ENCODE results near the gene CDK11A. TPM values are rescaled to one million over a fixed set of nuclear protein-coding genes. Genes with fewer than 3 reads are reported as not detected.
"Not testable (repeated sequence)": the region's sequence is repeated elsewhere in the genome, so short reads cannot be mapped to it uniquely, and the experiment has no call there.

The CDK11A gene
- total RNA-seq, 1 donor = 27.9 TPM

DNA sequence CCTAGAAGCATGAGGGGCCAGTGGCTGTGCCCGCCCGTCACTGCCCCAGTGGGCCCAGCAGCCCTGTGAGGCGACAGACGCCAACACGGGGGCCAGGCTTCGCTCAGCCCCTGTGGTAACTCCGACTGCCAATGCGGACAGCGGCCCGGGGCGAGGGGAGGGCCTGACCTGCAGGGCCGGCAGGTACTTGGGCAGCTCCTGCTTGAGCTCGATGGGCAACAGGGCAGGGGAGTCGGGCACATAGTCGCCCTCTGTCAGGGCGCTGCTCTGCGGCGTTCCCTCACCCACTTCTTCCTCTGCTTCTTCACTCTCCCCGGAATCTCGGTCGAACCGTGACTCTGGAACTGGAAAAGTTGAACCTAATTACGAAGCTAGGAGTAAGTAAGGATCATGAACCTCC, 16.9 kb downstream of the CDK11A start:
- H3K4me1 ChIP-seq (ENCODE audit: insufficient read depth, low read length); H3K4me3 ChIP-seq (ENCODE audit: low read length); H3K27me3 ChIP-seq (ENCODE audit: insufficient read depth, low read length); H3K9me3 ChIP-seq (ENCODE audit: low read depth, low read length): not testable (repeated sequence)

DNA sequence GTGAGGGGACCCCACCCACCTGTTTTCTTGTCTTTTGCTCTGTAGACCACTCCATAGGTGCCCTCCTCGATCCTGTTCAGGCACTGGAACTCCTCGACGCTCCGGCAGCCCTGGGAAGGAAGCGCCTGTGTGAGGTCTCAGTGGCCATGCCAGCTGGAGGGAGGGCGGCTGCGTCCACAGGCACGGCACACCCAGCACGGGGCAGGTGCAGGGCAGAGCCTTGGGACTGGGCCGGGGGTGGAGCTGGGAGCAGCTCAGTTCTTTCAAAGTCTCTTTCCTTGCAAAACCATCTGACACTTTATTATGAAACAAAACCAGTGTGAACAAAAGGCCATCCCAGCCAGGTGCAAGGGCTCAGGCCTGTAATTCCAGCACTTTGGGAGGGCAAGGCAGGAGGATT, 18.5 kb downstream of the CDK11A start:
- not testable (repeated sequence) for H3K4me1 ChIP-seq (ENCODE audit: insufficient read depth, low read length); H3K4me3 ChIP-seq (ENCODE audit: low read length); H3K9me3 ChIP-seq (ENCODE audit: low read depth, low read length); H3K27me3 ChIP-seq (ENCODE audit: insufficient read depth, low read length)

DNA sequence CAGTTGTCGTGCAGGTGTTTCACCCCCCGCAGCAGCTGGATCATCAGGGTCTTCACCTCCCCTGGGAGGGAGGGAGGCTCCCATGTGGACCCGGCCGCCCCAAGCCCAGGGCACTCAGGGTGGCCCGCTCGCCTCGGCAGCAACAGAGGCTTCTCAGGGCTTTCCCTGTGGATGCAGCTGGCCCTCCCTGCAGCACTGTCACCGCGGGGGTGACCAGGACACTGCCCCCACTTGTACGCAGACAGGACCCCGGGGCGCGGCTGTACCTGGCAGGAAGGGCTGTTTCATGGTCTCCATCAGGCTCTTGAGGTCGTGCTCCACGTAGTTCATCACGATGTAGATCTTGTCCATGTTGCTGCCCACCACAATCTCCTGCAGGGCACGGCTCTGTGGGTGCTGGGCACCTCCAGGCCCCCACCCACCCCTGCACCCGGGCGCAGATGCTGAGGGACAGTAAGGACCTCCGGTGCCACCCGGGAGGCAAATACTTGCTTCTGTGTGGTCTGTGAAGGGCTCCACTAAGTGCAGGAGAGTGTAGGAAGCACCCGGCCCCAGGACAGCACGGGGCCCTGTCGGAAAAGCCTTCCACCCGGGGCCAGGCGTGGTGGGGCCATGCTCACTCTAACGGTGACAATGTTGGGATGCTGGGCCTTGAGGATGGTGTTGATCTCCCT, 19.7 kb downstream of the CDK11A start:
- not testable (repeated sequence) for H3K4me3 ChIP-seq (ENCODE audit: low read length); H3K27me3 ChIP-seq (ENCODE audit: insufficient read depth, low read length); H3K4me1 ChIP-seq (ENCODE audit: insufficient read depth, low read length); H3K9me3 ChIP-seq (ENCODE audit: low read depth, low read length)

DNA sequence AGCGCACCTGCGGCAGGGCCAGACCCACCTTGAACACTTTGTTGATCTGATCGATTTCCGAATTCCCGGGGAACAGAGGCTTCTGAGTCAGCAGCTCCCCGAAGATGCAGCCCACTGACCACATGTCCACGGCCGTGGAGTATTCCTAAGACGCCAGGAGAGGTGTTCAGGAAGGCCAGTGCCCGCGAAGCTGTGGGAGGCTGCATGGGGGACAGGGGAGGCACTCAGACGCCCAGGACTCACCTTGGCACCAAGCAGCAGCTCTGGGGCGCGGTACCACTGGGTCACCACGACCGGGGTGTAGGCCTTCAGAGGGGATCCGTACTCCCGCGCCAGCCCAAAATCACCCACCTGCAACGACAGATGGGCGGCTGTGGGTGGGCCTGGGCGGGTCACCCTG, 20.4 kb downstream of the CDK11A start:
- Histone ChIP-seq H3K27me3 (ENCODE audit: insufficient read depth, low read length) (no peaks in the 10 kb centered on the region), H3K4me1 (ENCODE audit: insufficient read depth, low read length) (no peaks in the 10 kb centered on the region), H3K4me3 (ENCODE audit: low read length) (no peak overlapping the region), H3K9me3 (ENCODE audit: low read depth, low read length) (no peaks in the 10 kb centered on the region)

DNA sequence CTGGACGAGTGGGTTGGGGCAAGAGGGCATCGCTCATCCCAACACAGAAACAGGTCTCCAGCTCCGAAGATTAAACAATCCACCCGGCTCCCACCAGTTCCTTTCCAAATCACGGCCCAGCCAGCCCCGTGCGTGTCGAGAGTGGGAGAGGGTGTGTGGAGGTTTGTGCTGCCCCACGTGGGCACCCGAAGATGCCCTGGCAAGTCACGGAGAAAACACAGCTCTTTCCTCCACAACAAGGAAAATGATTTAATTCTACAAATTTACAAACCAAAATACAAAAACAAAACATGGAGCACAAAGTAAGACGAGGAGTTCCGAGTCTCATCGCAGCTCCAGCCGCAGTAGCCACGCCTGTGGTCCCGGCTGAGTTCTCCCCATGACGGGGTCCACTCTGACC, 21.7 kb downstream of the CDK11A start:
- not testable (repeated sequence) for H3K27me3 ChIP-seq (ENCODE audit: insufficient read depth, low read length); H3K9me3 ChIP-seq (ENCODE audit: low read depth, low read length)

DNA sequence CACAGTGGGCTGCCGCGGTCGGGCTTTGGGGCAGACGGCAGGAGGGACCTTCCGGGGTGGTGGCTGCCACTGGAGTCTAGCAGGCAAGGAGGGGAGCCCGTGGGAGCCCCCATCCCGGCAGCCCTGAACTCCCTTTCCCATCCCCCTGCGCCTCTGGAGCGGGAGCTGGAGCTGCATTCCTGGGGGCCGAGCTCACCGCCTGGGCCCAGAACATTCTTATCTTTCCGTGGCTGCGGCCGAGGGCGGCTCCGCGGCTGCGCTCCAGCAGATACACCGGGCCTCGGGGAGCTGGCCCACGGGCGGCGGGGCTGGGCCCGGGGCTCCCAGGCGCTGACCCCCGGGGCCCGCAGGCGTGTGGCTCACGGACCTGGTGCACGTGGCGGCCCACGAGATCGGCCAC, 23.6 kb downstream of the CDK11A start:
- H3K4me3 ChIP-seq (ENCODE audit: low read length); H3K27me3 ChIP-seq (ENCODE audit: insufficient read depth, low read length); H3K9me3 ChIP-seq (ENCODE audit: low read depth, low read length); H3K4me1 ChIP-seq (ENCODE audit: insufficient read depth, low read length): not testable (repeated sequence)

More for the DNA sequence above, 21.7 kb downstream of the CDK11A start:
- not testable (repeated sequence) for H3K4me1 ChIP-seq (ENCODE audit: insufficient read depth, low read length); H3K4me3 ChIP-seq (ENCODE audit: low read length)

DNA sequence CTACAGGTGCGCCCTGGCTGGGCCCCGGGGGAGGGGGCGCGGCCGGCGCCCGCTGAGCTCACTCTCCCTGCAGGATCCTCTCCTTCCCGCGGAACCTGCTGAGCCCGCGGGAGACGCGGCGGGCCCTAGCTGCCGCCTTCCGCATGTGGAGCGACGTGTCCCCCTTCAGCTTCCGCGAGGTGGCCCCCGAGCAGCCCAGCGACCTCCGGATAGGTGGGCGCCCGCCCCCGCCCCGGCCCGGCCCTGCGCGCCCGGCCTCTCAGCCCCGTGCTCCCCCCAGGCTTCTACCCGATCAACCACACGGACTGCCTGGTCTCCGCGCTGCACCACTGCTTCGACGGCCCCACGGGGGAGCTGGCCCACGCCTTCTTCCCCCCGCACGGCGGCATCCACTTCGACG, 24.1 kb downstream of the CDK11A start:
- H3K9me3 ChIP-seq (ENCODE audit: low read depth, low read length); H3K4me3 ChIP-seq (ENCODE audit: low read length); H3K27me3 ChIP-seq (ENCODE audit: insufficient read depth, low read length); H3K4me1 ChIP-seq (ENCODE audit: insufficient read depth, low read length): not testable (repeated sequence)

DNA sequence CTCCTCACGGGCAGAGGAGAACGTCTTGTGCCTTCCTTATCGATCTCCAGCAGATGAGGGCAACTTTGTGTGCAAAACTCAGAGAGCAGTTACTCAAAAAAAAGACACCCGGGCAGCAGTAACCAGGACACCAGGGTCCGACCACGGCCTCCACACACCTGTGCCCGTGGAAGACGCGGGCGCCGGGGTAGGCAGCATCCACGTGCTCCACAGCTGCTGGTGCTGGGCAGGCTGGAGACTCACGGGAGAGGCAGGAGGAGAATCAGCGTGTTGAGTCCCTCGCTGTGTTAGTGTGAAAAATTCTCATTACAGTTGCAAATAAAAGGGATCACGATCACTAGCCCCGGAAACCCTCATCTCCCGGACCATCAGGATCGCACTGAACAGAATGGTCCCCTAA, 25.1 kb downstream of the CDK11A start:
- not testable (repeated sequence) for H3K9me3 ChIP-seq (ENCODE audit: low read depth, low read length); H3K4me3 ChIP-seq (ENCODE audit: low read length); H3K4me1 ChIP-seq (ENCODE audit: insufficient read depth, low read length); H3K27me3 ChIP-seq (ENCODE audit: insufficient read depth, low read length)

DNA sequence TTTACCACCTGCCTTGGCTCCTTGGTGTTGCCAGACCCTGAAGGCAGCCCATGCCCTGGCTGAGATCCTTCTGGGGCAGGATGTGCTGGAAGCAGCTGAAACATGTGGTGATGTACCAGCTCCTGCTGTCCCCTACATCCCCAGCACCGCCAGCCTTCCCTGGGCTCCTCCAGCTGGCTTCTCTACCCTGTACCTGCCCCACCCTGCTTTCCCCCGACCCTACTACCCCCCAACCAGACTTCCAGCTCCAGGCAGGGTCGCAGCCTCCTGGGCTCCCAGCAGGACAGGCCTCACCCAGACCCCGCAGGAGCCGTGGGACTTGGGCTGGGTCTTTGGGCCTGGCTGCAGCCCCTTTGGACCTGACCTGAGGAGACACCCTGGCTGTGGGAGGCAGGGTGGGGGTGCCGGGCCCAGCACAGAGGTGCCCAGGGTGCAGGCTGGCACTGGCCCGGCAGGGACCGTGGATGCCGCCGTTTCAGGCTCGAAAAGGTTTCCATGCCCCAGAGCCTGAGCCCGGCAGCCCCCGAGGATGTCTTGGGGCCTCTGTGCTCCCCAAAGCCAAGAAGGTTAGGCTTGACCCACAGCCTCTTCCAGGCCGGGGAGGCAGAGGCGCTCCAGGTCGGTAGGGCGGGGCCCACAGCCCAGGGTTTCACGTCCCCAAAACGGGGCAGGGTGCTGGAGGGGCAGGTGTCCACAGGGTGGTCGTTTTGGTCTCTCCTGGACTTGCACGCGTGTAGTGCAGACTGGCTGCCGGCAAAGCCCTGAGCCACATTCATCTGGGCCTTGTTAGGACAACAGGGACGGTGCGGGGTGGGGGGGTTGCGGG, 26.6 kb downstream of the CDK11A start:
- not testable (repeated sequence) for H3K9me3 ChIP-seq (ENCODE audit: low read depth, low read length); H3K4me3 ChIP-seq (ENCODE audit: low read length); H3K27me3 ChIP-seq (ENCODE audit: insufficient read depth, low read length)
- peaks cover 12% of the 10 kb centered on the region for H3K4me1 ChIP-seq (ENCODE audit: insufficient read depth, low read length)

DNA sequence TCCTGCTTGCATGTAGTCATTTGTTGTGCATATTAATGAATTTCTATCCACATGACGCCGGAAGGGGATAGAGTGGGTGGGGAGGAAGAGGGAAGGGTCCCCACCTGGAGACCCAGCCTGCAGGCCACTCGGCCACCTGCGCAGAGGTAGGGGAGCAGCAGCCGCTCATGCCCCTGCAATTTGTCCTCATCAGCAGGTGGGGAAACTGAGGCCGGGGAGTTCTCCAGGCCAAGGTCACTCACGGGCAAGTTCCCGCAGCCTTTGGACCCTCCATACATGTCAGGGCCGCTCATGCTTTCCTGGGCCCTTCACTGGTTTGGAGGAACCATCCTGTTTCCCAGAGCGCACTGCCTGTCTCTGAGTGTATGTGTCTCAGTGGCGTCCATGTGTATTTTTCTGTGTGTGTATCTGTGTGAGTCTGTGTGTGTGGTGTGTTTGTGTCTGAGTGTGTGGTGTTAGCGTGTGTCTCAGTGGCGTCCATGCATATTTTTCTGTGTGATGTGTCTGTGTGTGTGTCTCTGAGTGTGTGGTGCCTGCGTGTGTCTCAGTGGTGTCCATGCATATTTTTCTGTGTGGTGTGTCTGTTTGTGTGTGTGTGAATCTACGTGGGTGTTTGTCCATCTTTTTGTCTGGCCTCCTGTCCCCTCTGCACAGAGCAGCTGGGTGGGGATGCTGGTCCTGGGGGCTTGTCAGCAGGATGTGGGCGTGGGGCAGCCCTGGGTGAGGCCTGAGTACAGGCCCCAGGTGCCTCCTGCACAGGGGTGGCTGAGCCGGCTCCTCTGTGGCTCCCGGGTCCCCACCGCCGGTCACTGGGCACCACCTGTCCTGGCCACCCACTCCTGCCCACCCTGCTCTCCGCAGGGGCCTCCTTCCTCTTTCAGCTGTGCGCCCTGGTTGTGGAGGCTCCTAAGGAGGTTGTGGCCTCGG, 27.5 kb downstream of the CDK11A start:
- H3K4me3 ChIP-seq (ENCODE audit: low read length); H3K9me3 ChIP-seq (ENCODE audit: low read depth, low read length); H3K27me3 ChIP-seq (ENCODE audit: insufficient read depth, low read length): not testable (repeated sequence)
- peaks cover 12% of the 10 kb centered on the region for H3K4me1 ChIP-seq (ENCODE audit: insufficient read depth, low read length)

DNA sequence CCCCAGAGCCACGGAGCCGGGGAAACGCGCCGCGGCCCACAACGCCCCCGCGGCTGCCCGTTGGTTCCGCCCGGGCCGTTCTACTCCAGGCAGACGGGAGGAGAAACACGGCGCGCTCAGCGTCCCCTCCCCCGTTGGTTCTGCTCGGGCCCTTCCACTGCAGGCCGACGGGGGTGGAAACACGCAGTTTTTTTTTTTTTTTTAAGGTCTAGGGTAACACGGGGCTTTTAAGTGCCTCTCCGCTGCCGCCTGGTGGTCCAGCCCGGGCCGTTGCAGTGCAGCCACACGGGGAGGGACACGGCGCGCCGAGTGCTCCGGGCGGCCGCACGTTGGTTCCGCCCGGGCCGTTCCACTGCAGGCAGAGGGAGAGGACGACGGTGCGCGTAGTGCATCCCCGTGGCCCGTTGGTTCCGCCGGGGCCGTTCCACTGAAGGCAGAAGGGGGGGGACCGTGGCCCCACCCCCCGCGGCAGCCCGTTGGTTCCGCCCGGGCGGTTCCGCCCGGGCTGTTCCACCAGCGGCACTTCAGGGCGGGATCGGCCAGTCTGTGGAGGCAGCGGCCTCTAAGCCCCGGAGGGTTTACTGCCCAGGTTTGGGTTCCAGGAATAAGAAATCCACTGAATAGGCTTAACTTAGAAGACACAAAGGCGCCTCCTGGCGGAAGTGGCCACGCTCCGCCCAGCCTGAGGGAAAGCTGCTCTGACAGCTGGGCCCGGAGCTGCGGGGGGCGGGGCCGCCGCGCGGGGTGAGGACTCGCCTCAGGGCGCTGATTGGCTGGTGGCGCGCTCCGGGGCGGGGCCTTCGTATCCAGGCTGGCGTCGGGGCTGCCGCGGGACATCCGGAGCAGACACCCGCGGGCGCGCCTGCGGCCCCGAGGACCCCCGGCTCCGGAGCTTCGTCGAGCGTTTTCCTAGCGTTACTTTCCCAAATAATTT, 31.2 kb downstream of the CDK11A start, which contains the start of gene SLC35E2B:
Gene SLC35E2B (minus strand): TSS at position 82 of the 934 bp plus-strand sequence. CDS start 16,096 bp downstream, outside the sequence.
- Histone ChIP-seq H3K4me3 (ENCODE audit: low read length) (peak within 1 kb of the TSS; percentile 46), H3K4me1 (ENCODE audit: insufficient read depth, low read length) (peaks cover 12% of the 10 kb centered on the region)
- not testable (repeated sequence) for H3K9me3 ChIP-seq (ENCODE audit: low read depth, low read length); H3K27me3 ChIP-seq (ENCODE audit: insufficient read depth, low read length)

DNA sequence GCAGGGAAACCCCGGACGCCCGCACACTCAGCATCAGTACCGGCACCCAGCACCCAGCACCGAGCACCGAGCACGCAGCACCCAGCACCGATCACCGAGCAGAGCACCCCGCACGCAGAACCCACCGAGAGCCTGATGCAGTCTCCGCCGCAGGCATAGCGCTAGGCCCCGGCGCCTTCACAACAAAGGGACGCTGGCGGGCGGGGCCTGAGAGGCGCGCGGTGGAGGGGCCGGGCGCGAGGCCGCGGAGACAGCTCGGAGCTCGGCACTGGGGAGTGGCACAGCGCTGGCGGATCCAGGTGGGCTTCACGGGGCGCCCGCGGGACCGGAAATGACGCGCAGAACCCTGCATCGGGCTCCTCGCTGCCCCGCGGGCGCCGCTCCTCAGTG, 31.8 kb downstream of the CDK11A start:
- peaks cover 12% of the 10 kb centered on the region for H3K4me1 ChIP-seq (ENCODE audit: insufficient read depth, low read length)
- not testable (repeated sequence) for H3K27me3 ChIP-seq (ENCODE audit: insufficient read depth, low read length); H3K9me3 ChIP-seq (ENCODE audit: low read depth, low read length)
- H3K4me3 ChIP-seq (ENCODE audit: low read length) = peak overlapping the region; percentile 46

DNA sequence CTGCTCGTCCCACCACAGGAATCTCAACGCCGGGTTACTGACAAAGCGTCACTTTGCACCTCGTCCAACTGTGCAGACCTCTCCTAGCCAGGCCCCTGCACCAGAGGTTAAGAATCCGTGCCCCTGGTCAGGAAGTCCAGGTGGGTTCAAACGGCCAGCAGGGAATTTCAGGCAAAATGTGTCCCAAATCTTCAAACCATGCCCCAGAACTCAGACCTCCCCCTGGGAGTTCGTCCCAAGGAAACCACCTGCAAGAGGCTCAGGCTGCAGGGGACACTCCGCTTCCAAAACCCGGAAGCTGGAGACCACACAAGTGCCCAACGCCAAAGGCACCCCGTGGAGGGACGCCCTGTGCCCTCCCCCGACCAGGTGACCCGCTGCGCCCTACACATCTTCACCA, 32.7 kb downstream of the CDK11A start:
- H3K4me3 ChIP-seq (ENCODE audit: low read length); H3K27me3 ChIP-seq (ENCODE audit: insufficient read depth, low read length); H3K9me3 ChIP-seq (ENCODE audit: low read depth, low read length): not testable (repeated sequence)
- peaks cover 21% of the 10 kb centered on the region for H3K4me1 ChIP-seq (ENCODE audit: insufficient read depth, low read length)

DNA sequence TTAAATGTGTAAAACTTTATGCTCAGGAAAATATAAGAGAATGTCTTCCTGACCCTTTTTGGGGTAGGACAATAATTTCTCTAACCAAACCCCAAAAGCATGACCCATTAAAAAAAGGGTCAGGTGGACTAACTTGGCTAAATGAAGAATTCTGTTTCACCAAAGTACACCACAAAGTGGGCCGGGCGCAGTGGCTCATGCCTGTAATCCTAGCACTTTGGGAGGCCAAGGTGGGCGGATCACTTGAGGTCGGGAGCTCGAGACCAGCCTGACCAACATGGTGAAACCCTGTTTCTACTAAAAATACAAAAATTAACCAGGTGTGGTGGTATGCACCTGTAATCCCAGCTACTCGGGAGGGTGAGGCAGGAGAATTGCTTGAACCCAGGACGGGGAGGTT, 34.6 kb downstream of the CDK11A start:
- peaks cover 28% of the 10 kb centered on the region for H3K4me1 ChIP-seq (ENCODE audit: insufficient read depth, low read length)
- not testable (repeated sequence) for H3K27me3 ChIP-seq (ENCODE audit: insufficient read depth, low read length); H3K9me3 ChIP-seq (ENCODE audit: low read depth, low read length); H3K4me3 ChIP-seq (ENCODE audit: low read length)
